PC-9 (cell line): Measurements from ENCODE around the gene EYA3.

Source experiments
- CTCF ChIP-seq: fragments of 200-600 bp; sonication (generic); conservative IDR thresholded peaks from 2 replicates; pipeline ENCODE4 v1.6.1; 2017; ENCODE audit warnings: mixed run types, antibody characterized with exemption, mild to moderate bottlenecking, moderate library complexity
- EZH2 ChIP-seq: fragments of 200-600 bp; sonication (generic); IDR thresholded peaks from 2 replicates; pipeline ENCODE4 v1.8.0; 2017; ENCODE audit warnings: antibody characterized with exemption, low read depth

DNA sequence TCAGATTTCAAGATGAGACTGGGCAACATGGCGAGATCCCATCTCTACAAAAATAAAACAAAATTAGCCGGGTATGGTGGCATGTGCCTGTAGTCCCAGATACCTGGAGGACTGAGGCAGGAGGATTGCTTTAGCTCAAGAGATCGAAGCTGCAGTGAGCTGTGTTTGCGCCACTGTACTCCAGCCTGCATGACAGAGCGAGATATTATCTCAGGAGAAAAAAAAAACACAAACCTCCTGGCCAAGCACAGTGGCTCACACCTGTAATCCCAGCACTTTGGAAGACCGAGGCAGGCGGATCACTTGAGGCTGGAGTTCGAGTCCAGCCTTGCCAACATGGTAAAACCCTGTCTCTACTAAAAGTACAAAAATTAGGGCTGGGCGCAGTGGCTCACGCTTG is 85.8 kb downstream of the EYA3 start:
- TF ChIP-seq CTCF (no peak), EZH2 (no peak)
